Stimulated activated CD4-positive, alpha-beta T cell treated with anti-CD3 and anti-CD28 coated beads, Interleukin-15, amount 100 ng/mL, for 1 hour (primary cell): ENCODE results near the gene NHP2.
A peak's percentile ranks its signal among the peaks of the same experiment; 100 is the strongest.

Experiments
- DNase-seq, 2 donors: peaks; one replicate each; pipeline ENCODE4 v3.0.0-alpha.2; 2020; ENCODE audit warnings: low read depth in 1 of 2, low spot score in 1 of 2

The NHP2 gene

GRCh38 chr5:178176791-178177190 is 23.1 kb upstream of the NHP2 start:
- no peak for DNase-seq

- DNase-seq = no peak
Observed at GRCh38 chr5:178174456-178174855, 20.8 kb upstream of the NHP2 start.

GRCh38 chr5:178170455-178170854 is 16.8 kb upstream of the NHP2 start:
- no peak for DNase-seq

- DNase-seq = no peak
Observed at GRCh38 chr5:178165581-178165980, 11.9 kb upstream of the NHP2 start.

- DNase-seq = peak; percentile 87 to 93
Observed at GRCh38 chr5:178163772-178164735, 10.4 kb upstream of the NHP2 start.

- no peak for DNase-seq
Observed at GRCh38 chr5:178162481-178162880, 8.8 kb upstream of the NHP2 start.

- no peak for DNase-seq
Observed at GRCh38 chr5:178160176-178160575, 6.5 kb upstream of the NHP2 start.

- no peak for DNase-seq
Observed at GRCh38 chr5:178155065-178155464, 1.4 kb upstream of the NHP2 start.

GRCh38 chr5:178152491-178153444 is 917 bp downstream of the NHP2 start:
- no peak for DNase-seq

GRCh38 chr5:178150977-178151734 is 2.5 kb downstream of the NHP2 start:
- DNase-seq = no peak

GRCh38 chr5:178149199-178149932 is 4.3 kb downstream of the NHP2 start:
- no peak for DNase-seq

GRCh38 chr5:178147406-178147805 is 6.3 kb downstream of the NHP2 start:
- DNase-seq = no peak

- peak; percentile 51 to 61 for DNase-seq
Observed at GRCh38 chr5:178145965-178146820, 7.5 kb downstream of the NHP2 start.

GRCh38 chr5:178143901-178144300 is 9.8 kb downstream of the NHP2 start:
- DNase-seq = no peak

- no peak for DNase-seq
Observed at GRCh38 chr5:178143246-178143645, 10.4 kb downstream of the NHP2 start.

GRCh38 chr5:178142642-178143041 is 11.0 kb downstream of the NHP2 start:
- DNase-seq = no peak

- DNase-seq = no peak
Observed at GRCh38 chr5:178141550-178141949, 12.1 kb downstream of the NHP2 start.

GRCh38 chr5:178137991-178138390 is 15.7 kb downstream of the NHP2 start:
- no peak for DNase-seq

- no peak for DNase-seq
Observed at GRCh38 chr5:178136990-178137389, 16.7 kb downstream of the NHP2 start.
